PC-3 (cell line): ENCODE data around the gene TCN1.

Experiments used
- EZH2 ChIP-seq: fragments of 300-600 bp; sonication (generic); IDR thresholded peaks from one replicate; pipeline ENCODE4 v1.6.1; 2017; ENCODE audit warnings: antibody characterized with exemption, mild to moderate bottlenecking, low read length; ENCODE audit not compliant: unreplicated experiment
- EZH2phosphoT487 ChIP-seq: fragments of 300-600 bp; sonication (generic); IDR thresholded peaks from 2 replicates; pipeline ENCODE4 v1.6.1; 2018; ENCODE audit warnings: mild to moderate bottlenecking, antibody characterized with exemption, low read length, borderline replicate concordance
- TF ChIP-seq, protein P1 (sequence below): fragments of 300-600 bp; sonication (generic); conservative IDR thresholded peaks from 2 replicates; pipeline ENCODE4 v1.5.1; 2017; ENCODE audit warnings: antibody characterized with exemption, low read depth, mild to moderate bottlenecking, low read length

DNA sequence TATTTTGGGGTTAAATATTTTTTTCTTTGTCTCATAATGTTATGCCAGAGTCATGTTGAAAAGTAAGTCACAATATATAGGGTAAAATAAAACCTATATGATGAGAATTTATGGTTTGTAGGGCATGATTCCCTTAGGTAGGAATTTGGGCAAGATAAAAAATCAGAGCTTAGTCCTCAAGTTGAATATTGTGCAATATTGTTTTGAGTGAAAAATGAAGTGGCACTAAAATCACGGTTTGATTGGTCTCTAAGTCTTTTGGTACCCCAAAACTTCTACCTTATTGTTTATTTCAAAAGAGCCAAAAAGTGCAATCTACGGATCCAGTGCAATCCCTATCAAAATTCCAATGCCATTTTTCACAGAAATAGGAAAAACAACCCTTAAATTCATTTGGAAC is 54.1 kb downstream of the TCN1 start:
- TF ChIP-seq, protein P1, sequence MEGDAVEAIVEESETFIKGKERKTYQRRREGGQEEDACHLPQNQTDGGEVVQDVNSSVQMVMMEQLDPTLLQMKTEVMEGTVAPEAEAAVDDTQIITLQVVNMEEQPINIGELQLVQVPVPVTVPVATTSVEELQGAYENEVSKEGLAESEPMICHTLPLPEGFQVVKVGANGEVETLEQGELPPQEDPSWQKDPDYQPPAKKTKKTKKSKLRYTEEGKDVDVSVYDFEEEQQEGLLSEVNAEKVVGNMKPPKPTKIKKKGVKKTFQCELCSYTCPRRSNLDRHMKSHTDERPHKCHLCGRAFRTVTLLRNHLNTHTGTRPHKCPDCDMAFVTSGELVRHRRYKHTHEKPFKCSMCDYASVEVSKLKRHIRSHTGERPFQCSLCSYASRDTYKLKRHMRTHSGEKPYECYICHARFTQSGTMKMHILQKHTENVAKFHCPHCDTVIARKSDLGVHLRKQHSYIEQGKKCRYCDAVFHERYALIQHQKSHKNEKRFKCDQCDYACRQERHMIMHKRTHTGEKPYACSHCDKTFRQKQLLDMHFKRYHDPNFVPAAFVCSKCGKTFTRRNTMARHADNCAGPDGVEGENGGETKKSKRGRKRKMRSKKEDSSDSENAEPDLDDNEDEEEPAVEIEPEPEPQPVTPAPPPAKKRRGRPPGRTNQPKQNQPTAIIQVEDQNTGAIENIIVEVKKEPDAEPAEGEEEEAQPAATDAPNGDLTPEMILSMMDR: no peak
- TF ChIP-seq EZH2phosphoT487 (no peak), EZH2 (no peak)
